Measurements from ENCODE around the gene PRRX2. TPM values are rescaled to one million over a fixed set of nuclear protein-coding genes. Genes with fewer than 3 reads are reported as not detected.

PRRX2 gene
- total and polyA plus RNA-seq, 9 of the 15 experiments (the other 6 are each of a cell fraction or from before 2014, with no cell fraction given): 0.21 TPM; not detected in 8

- TF ChIP-seq CBFB (CRISPR knock-in tag; IDR thresholded peaks at IDR 0.05): 0 out of 2 replicates have a peak, but pooled peaks have one; percentile 24
- peak; percentile 89 for TF ChIP-seq ZBTB1 (CRISPR knock-in tag; IDR thresholded peaks at IDR 0.05; ENCODE audit: borderline replicate concordance, low read depth)
- TF ChIP-seq FOS (IDR thresholded peaks at IDR 0.05; ENCODE audit: extremely low read depth, insufficient read length): no peak
- no peak for TF ChIP-seq ZNF445 (CRISPR knock-in tag; IDR thresholded peaks at IDR 0.05; ENCODE audit: low read depth)
- TF ChIP-seq FOXO4 (CRISPR knock-in tag; IDR thresholded peaks at IDR 0.05): peak; percentile 71; the same call in 1 of the 2 replicates
- peak; percentile 80 for TF ChIP-seq TFAP4 (CRISPR knock-in tag; IDR thresholded peaks at IDR 0.05; ENCODE audit: borderline replicate concordance)
- peak; percentile 49 for TF ChIP-seq SMAD1 (IDR thresholded peaks at IDR 0.05; ENCODE audit: low read depth, low read length, partially characterized antibody)
- 0 out of 2 replicates have a peak, but pooled peaks have one; percentile 63 for TF ChIP-seq ZNF644 (tag; IDR thresholded peaks at IDR 0.05; ENCODE audit: low read depth)
- TF ChIP-seq, protein P1, sequence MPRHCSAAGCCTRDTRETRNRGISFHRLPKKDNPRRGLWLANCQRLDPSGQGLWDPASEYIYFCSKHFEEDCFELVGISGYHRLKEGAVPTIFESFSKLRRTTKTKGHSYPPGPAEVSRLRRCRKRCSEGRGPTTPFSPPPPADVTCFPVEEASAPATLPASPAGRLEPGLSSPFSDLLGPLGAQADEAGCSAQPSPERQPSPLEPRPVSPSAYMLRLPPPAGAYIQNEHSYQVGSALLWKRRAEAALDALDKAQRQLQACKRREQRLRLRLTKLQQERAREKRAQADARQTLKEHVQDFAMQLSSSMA (CRISPR knock-in tag; IDR thresholded peaks at IDR 0.05): no peak
- 0 out of 4 replicates have a peak, but pooled peaks of 1 of the 2 experiments have one; percentile 20 for TF ChIP-seq TBL1XR1 (IDR thresholded peaks at IDR 0.05; ENCODE audit: low read length in 2 of 2)
- peak; percentile 96 for TF ChIP-seq SAP30 (IDR thresholded peaks at IDR 0.05; ENCODE audit: borderline replicate concordance, insufficient read depth, low read depth, low read length, poor library complexity, severe bottlenecking)
- TF ChIP-seq RREB1 (CRISPR knock-in tag; IDR thresholded peaks at IDR 0.05): 0 out of 2 replicates have a peak, but pooled peaks have one; percentile 62
- no peak for TF ChIP-seq CBX2 (IDR thresholded peaks at IDR 0.05; ENCODE audit: insufficient read depth, low read length, poor library complexity, severe bottlenecking)
- TF ChIP-seq ZNF639 (CRISPR knock-in tag; conservative IDR thresholded peaks at IDR 0.05 in 1 of 2, IDR thresholded peaks at IDR 0.05 in 1 of 2): no peak; a peak in 1 of 4 replicates
- 0 out of 2 replicates have a peak, but pooled peaks have one; percentile 7 for TF ChIP-seq ZNF253 (CRISPR knock-in tag; conservative IDR thresholded peaks at IDR 0.05)
Measured at GRCh38 chr9:129626079-129626624, 39.3 kb upstream of the PRRX2 start, which contains the start of gene NTMT1 (continued).

All from K562 (cell line).